ENCODE measurements around the gene YY1.

DNA sequence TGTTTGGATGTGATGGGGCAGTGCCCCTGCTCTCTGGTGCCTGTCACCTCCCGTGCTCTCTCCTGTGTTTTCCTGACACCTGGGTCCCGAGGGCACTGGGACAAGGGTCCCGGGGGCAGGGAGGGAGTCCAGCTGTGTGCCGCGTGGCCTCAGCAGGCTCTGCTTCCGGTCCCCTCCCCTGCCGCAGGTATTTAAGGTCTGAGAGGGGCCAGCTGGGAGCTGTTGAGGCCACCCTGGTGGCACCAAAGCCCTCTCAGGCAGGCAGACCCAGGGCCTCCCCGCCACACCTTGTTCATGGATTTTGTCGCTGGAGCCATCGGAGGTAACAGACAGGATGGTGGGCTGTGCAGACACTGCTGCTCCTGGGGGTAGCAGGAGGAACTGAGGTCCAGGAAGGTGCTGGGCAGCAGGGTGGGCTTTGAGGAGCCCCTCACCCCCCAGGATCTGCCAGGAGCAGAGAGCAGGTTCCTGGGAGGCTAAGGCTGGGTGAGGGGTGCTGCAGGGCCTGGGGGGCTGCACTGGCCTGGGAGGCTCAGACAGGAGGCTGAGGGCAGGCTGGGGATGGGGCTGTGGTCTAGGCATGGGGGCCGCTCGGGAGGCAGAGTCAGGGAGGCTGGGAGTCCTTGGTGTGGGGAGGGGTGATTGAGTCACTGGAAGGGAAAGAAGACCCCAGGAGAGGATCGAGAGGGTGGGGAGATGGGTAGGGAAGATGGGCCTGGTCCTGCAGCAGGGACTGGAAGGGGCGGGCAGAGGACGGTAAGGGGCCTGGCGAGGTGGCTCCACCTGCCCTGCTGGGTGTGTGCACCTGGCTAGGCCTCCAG, 84.4 kb downstream of the YY1 start, which contains the start of gene SLC25A47:
- no peak for TF ChIP-seq SP1 (CRISPR knock-in tag; conservative IDR thresholded peaks at IDR 0.05)
- TF ChIP-seq, protein P1, sequence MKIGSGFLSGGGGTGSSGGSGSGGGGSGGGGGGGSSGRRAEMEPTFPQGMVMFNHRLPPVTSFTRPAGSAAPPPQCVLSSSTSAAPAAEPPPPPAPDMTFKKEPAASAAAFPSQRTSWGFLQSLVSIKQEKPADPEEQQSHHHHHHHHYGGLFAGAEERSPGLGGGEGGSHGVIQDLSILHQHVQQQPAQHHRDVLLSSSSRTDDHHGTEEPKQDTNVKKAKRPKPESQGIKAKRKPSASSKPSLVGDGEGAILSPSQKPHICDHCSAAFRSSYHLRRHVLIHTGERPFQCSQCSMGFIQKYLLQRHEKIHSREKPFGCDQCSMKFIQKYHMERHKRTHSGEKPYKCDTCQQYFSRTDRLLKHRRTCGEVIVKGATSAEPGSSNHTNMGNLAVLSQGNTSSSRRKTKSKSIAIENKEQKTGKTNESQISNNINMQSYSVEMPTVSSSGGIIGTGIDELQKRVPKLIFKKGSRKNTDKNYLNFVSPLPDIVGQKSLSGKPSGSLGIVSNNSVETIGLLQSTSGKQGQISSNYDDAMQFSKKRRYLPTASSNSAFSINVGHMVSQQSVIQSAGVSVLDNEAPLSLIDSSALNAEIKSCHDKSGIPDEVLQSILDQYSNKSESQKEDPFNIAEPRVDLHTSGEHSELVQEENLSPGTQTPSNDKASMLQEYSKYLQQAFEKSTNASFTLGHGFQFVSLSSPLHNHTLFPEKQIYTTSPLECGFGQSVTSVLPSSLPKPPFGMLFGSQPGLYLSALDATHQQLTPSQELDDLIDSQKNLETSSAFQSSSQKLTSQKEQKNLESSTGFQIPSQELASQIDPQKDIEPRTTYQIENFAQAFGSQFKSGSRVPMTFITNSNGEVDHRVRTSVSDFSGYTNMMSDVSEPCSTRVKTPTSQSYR (CRISPR knock-in tag; IDR thresholded peaks at IDR 0.05): no peak
- no peak for TF ChIP-seq TEAD4 (CRISPR knock-in tag; IDR thresholded peaks at IDR 0.05)
- TF ChIP-seq, protein P2, sequence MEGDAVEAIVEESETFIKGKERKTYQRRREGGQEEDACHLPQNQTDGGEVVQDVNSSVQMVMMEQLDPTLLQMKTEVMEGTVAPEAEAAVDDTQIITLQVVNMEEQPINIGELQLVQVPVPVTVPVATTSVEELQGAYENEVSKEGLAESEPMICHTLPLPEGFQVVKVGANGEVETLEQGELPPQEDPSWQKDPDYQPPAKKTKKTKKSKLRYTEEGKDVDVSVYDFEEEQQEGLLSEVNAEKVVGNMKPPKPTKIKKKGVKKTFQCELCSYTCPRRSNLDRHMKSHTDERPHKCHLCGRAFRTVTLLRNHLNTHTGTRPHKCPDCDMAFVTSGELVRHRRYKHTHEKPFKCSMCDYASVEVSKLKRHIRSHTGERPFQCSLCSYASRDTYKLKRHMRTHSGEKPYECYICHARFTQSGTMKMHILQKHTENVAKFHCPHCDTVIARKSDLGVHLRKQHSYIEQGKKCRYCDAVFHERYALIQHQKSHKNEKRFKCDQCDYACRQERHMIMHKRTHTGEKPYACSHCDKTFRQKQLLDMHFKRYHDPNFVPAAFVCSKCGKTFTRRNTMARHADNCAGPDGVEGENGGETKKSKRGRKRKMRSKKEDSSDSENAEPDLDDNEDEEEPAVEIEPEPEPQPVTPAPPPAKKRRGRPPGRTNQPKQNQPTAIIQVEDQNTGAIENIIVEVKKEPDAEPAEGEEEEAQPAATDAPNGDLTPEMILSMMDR (IDR thresholded peaks at IDR 0.05): no peak
- no peak for TF ChIP-seq ZNF219 (CRISPR knock-in tag; IDR thresholded peaks at IDR 0.05; ENCODE audit: borderline replicate concordance)
- TF ChIP-seq, protein P3, sequence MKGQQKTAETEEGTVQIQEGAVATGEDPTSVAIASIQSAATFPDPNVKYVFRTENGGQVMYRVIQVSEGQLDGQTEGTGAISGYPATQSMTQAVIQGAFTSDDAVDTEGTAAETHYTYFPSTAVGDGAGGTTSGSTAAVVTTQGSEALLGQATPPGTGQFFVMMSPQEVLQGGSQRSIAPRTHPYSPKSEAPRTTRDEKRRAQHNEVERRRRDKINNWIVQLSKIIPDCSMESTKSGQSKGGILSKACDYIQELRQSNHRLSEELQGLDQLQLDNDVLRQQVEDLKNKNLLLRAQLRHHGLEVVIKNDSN (CRISPR knock-in tag; IDR thresholded peaks at IDR 0.05): no peak
- TF ChIP-seq SMAD3 (CRISPR knock-in tag; IDR thresholded peaks at IDR 0.05; ENCODE audit: borderline replicate concordance): no peak
- no peak for TF ChIP-seq SOX15 (CRISPR knock-in tag; IDR thresholded peaks at IDR 0.05)
- TF ChIP-seq, protein P4, sequence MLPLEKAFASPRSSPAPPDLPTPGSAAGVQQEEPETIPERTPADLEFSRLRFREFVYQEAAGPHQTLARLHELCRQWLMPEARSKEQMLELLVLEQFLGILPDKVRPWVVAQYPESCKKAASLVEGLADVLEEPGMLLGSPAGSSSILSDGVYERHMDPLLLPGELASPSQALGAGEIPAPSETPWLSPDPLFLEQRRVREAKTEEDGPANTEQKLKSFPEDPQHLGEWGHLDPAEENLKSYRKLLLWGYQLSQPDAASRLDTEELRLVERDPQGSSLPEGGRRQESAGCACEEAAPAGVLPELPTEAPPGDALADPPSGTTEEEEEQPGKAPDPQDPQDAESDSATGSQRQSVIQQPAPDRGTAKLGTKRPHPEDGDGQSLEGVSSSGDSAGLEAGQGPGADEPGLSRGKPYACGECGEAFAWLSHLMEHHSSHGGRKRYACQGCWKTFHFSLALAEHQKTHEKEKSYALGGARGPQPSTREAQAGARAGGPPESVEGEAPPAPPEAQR (CRISPR knock-in tag; IDR thresholded peaks at IDR 0.05): no peak
- TF ChIP-seq PRRX2 (CRISPR knock-in tag; IDR thresholded peaks at IDR 0.05): no peak
- TF ChIP-seq, protein P5, sequence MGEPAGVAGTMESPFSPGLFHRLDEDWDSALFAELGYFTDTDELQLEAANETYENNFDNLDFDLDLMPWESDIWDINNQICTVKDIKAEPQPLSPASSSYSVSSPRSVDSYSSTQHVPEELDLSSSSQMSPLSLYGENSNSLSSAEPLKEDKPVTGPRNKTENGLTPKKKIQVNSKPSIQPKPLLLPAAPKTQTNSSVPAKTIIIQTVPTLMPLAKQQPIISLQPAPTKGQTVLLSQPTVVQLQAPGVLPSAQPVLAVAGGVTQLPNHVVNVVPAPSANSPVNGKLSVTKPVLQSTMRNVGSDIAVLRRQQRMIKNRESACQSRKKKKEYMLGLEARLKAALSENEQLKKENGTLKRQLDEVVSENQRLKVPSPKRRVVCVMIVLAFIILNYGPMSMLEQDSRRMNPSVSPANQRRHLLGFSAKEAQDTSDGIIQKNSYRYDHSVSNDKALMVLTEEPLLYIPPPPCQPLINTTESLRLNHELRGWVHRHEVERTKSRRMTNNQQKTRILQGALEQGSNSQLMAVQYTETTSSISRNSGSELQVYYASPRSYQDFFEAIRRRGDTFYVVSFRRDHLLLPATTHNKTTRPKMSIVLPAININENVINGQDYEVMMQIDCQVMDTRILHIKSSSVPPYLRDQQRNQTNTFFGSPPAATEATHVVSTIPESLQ (CRISPR knock-in tag; IDR thresholded peaks at IDR 0.05): no peak
- TF ChIP-seq, protein P6, sequence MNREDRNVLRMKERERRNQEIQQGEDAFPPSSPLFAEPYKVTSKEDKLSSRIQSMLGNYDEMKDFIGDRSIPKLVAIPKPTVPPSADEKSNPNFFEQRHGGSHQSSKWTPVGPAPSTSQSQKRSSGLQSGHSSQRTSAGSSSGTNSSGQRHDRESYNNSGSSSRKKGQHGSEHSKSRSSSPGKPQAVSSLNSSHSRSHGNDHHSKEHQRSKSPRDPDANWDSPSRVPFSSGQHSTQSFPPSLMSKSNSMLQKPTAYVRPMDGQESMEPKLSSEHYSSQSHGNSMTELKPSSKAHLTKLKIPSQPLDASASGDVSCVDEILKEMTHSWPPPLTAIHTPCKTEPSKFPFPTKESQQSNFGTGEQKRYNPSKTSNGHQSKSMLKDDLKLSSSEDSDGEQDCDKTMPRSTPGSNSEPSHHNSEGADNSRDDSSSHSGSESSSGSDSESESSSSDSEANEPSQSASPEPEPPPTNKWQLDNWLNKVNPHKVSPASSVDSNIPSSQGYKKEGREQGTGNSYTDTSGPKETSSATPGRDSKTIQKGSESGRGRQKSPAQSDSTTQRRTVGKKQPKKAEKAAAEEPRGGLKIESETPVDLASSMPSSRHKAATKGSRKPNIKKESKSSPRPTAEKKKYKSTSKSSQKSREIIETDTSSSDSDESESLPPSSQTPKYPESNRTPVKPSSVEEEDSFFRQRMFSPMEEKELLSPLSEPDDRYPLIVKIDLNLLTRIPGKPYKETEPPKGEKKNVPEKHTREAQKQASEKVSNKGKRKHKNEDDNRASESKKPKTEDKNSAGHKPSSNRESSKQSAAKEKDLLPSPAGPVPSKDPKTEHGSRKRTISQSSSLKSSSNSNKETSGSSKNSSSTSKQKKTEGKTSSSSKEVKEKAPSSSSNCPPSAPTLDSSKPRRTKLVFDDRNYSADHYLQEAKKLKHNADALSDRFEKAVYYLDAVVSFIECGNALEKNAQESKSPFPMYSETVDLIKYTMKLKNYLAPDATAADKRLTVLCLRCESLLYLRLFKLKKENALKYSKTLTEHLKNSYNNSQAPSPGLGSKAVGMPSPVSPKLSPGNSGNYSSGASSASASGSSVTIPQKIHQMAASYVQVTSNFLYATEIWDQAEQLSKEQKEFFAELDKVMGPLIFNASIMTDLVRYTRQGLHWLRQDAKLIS (CRISPR knock-in tag; IDR thresholded peaks at IDR 0.05; ENCODE audit: borderline replicate concordance): no peak
- no peak for TF ChIP-seq SMAD4 (CRISPR knock-in tag; IDR thresholded peaks at IDR 0.05)
